Stimulated activated CD4-positive, alpha-beta T cell treated with anti-CD3 and anti-CD28 coated beads, Interleukin-1b, Interleukin-23, amount 100 ng/mL, for 24 hours (primary cell): Measurements from ENCODE around the gene ARF4.

ENCODE experiments used
- DNase-seq, 4 experiments: peaks; one replicate each; pipeline ENCODE4 v3.0.0-alpha.2; 2020; ENCODE audit warnings: low read depth in 4 of 4, low spot score in 1 of 4

Gene ARF4

GRCh38 chr3:57582474-57583168 lies 14.5 kb downstream of the ARF4 start:
- DNase-seq = no peak

- DNase-seq = no peak
Observed at GRCh38 chr3:57577801-57578200, 19.3 kb downstream of the ARF4 start.

- DNase-seq = no peak
Observed at GRCh38 chr3:57575966-57576626, 21.0 kb downstream of the ARF4 start.

- DNase-seq = no peak
Observed at GRCh38 chr3:57572096-57572495, 25.0 kb downstream of the ARF4 start.

GRCh38 chr3:57570878-57571277 lies 26.3 kb downstream of the ARF4 start:
- no peak for DNase-seq

GRCh38 chr3:57569859-57570450 lies 27.2 kb downstream of the ARF4 start:
- no peak for DNase-seq

GRCh38 chr3:57559526-57559925 lies 37.6 kb downstream of the ARF4 start:
- DNase-seq = no peak

- DNase-seq = peak in 2 of 4 experiments; percentile 8 to 14
Observed at GRCh38 chr3:57557085-57557537, 40.0 kb downstream of the ARF4 start.

- peak in 1 of 4 experiments; percentile 8 for DNase-seq
Observed at GRCh38 chr3:57556459-57557084, 40.6 kb downstream of the ARF4 start.

GRCh38 chr3:57555738-57556458 lies 41.2 kb downstream of the ARF4 start, which contains the start of gene PDE12:
Gene PDE12, plus strand, starts transcription at chr3:57556274. Its CDS starts 106 bp downstream, at chr3:57556380.
- DNase-seq = peak; percentile 66 to 75 (median 70)

GRCh38 chr3:57555306-57555705 lies 41.8 kb downstream of the ARF4 start:
- no peak for DNase-seq

GRCh38 chr3:57546616-57547015 lies 50.5 kb downstream of the ARF4 start:
- no peak for DNase-seq

- no peak for DNase-seq
Observed at GRCh38 chr3:57545636-57546268, 51.4 kb downstream of the ARF4 start.

- DNase-seq = no peak
Observed at GRCh38 chr3:57544181-57545125, 52.7 kb downstream of the ARF4 start, which contains the start of gene DNAH12. Gene DNAH12, minus strand, starts transcription at chr3:57544344. Its CDS starts 1,474 bp downstream, at chr3:57542870.

GRCh38 chr3:57538465-57538864 lies 58.7 kb downstream of the ARF4 start:
- DNase-seq = no peak

- DNase-seq = no peak
Observed at GRCh38 chr3:57530071-57530608, 67.0 kb downstream of the ARF4 start.
